A549 (cell line): ENCODE data around the gene ALPP.

Experiments
- BHLHE40 ChIP-seq: IDR thresholded peaks from 2 replicates; pipeline ENCODE4 v1.6.1; 2012; ENCODE audit warnings: low read depth, low read length, inconsistent platforms
- CTCF ChIP-seq: fragments of >200 bp; sonication (Bioruptor Twin); formaldehyde crosslinking; IDR thresholded peaks from 3 replicates; pipeline ENCODE4 v1.5.1; 2016
- JUN ChIP-seq, 2 experiments: fragments of >200 bp; sonication (Bioruptor Twin); formaldehyde crosslinking; IDR thresholded peaks; 2 replicates in 1 of 2; 3 replicates in 1 of 2; pipeline ENCODE4 v1.6.1; 2016 to 2017
- POLR2A ChIP-seq: IDR thresholded peaks from 2 replicates; pipeline ENCODE4 v1.6.1; 2012; ENCODE audit warnings: mild to moderate bottlenecking, low read length
- POLR2AphosphoS2 ChIP-seq: conservative IDR thresholded peaks from 2 replicates; pipeline ENCODE4 v1.6.1; 2012; ENCODE audit warnings: low read length, improper control_type of control experiment, inconsistent platforms
- ZFP36 ChIP-seq: fragments of 450-650 bp; IDR thresholded peaks from 2 replicates; pipeline ENCODE4 v1.6.1; 2014; ENCODE audit warnings: borderline replicate concordance; ENCODE audit not compliant: partially characterized antibody

GRCh38 chr2:232361646-232362045, 16.9 kb upstream of the ALPP start:
- no peak for TF ChIP-seq CTCF
- TF ChIP-seq JUN (IDR thresholded peaks at IDR 0.05) = no peak
- TF ChIP-seq ZFP36 = no peak
- TF ChIP-seq BHLHE40 = no peak
- no peak for TF ChIP-seq POLR2A
- no peak for TF ChIP-seq POLR2AphosphoS2
